ENCODE measurements around the gene TFPT.
"Not testable (repeated sequence)": the region's sequence is repeated elsewhere in the genome, so short reads cannot be mapped to it uniquely, and the experiment has no call there.

The TFPT gene

DNA sequence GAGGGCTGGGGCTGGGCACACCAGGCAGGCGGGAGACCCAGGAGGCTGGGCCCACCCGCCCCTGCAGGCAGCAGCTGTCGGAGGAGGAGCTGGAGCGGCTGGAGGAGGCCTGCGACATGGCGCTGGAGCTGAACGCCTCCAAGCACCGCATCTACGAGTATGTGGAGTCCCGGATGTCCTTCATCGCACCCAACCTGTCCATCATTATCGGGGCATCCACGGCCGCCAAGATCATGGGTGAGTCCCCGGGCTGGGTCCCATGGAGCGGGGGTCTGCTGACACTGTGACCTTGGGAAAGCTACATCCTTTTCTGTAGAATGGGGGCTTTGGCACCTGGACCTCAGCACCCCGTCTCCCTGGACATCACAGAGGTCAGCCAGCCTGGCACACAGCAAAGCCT is 8.2 kb upstream of the TFPT start:
- DNase-seq (ENCODE audit: low read depth), result no peak

DNA sequence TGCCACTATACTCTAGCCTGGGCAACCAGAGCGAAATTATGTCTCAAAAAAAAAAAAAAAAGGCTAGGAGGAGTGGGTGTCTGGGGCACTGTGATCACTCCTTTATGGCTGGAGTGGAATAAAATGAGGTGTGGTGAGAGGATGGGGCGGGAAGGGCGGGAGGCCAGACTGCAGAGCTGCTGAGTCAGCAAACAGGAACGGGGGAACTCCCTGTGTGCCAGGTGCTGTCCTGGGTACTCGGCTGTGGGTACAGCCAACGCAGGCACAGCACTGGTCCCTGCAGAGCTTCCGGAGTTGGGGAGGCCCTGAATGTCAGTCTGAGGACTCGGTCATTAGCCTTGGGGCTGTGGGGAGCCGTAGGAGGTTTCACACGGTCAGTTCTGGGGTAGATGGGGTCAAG is 5.8 kb upstream of the TFPT start:
- no peak for DNase-seq (ENCODE audit: low read depth)

GRCh38 chr19:54114340-54115108 is 933 bp downstream of the TFPT start:
- peak; percentile 15 for DNase-seq (ENCODE audit: low read depth)

GRCh38 chr19:54109651-54110050 is 5.8 kb downstream of the TFPT start:
- DNase-seq (ENCODE audit: low read depth), result no peak

DNA sequence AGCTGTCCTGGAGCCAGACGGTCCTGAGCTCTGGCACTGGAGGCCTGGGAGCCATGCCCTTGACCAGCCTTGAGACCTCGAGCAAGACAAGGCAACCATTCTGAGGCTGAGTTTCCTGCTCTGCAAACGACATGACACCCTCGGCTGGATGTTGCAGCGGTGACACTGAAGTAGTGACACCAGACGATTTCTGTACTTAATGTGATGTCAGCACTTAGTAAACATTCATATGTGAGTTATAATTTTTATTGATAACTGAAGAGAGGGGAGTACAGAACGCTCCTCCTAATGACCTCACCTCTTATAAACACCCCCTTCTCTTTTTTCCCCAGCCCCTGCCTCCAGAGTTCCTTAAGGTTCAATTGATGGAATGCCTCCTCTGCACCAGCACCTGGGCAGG is 7.0 kb downstream of the TFPT start:
- DNase-seq (ENCODE audit: low read depth), result no peak

GRCh38 chr19:54107876-54108490 is 7.5 kb downstream of the TFPT start:
- no peak for DNase-seq (ENCODE audit: low read depth)

DNA sequence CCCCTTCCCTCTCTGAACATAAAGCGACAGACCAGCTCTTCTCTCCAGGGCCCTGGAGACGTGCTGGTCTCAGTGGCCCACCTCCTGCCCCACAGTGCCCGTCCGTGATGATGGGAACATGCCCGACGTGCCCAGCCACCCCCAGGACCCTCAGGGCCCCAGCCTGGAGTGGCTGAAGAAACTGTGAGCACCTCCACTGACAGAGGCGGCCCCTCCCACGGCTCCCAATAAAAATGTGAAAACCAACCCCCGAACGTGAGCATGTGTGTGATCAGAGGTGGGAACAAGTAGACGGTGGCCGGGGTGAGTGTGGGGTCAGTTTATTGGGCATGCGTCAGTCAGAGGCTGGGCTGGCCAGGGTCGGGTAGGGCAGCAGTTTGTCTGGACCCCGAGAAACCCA is 8.7 kb downstream of the TFPT start:
- no peak for DNase-seq (ENCODE audit: low read depth)

GRCh38 chr19:54105796-54106195 is 9.7 kb downstream of the TFPT start:
- no peak for DNase-seq (ENCODE audit: low read depth)

- DNase-seq (ENCODE audit: low read depth), result no peak
Measured at GRCh38 chr19:54104998-54105715, 10.3 kb downstream of the TFPT start.

DNA sequence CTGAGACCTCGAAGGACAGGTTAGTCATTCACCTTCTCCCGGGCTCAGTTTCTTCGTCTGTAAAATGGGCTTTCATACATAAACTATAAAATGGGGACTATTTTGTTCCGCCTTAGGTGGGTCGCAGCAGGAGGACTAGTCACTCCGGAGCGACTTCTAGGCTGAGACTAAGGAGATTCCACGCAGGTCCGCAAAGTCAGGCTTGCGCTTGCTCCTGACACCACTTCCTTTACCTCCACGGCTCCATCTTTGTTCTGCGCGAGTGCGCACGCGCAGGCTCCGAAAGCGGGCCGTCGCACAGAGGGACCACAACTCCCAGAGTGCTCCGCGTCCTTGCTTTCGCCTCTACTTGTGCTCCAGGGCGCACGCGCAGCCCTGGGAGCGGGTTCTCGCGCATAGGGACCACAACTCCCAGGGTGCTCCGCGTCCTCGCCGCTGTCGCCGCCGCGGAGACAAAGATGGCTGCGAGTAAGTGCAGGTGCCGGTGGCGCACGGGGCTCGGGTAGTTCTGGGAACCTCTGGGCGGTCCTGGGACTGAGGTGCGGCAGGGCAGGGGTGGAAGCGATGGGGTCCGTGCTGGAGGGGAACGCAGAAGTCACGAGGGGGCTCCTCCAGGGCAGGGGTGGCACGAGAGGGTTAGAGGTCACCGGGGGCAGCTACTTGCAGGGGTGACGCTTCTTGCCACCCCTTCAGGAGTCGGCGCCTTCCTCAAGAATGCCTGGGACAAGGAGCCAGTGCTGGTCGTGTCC is 12.9 kb downstream of the TFPT start, which contains the start of gene NDUFA3:
NDUFA3 (plus strand) TSS at position 435 of the 749 bp plus-strand sequence; CDS start at position 459, 24 bp downstream.
- peak; percentile 98 for DNase-seq (ENCODE audit: low read depth)

GRCh38 chr19:54100561-54100960 is 14.9 kb downstream of the TFPT start, which contains the start of gene OSCAR:
Gene OSCAR (minus strand): TSS chr19:54100803. CDS start chr19:54100792, 11 bp downstream.
- no peak for DNase-seq (ENCODE audit: low read depth)

- not testable (repeated sequence) for DNase-seq (ENCODE audit: low read depth)
Measured at GRCh38 chr19:54099903-54100255, 15.6 kb downstream of the TFPT start.

DNA sequence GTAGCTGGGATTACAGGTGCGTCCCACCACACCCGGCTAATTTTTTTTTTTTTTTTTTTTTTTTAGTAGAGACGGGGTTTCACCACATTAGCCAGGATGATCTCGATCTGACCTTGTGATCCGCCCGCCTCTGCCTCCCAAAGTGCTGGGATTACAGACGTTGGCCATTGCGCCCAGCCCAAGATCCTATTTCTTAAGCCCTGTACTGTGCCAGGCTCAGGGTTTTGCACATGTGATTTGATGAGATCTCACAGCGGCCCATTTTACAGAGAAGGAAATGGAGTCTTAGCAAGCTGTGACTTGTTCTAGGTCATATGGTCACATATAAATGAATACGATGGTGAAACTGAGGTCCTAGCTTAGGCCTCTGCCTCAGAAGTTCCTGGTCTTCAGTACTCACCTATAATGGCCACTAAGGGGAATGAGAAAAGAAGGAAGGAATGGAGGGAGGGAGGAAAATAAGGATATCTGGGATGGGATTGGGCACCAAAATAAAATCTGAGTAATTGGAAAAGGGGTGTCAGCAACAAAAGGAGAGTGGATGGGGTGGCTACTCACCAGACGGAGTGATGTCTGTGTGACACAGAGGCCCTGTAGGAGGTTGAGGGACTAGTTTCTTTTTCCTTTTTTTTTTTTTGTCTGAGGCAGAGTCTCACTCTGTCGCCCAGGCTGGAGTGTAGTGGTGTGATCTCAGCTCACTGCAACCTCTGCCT is 16.1 kb downstream of the TFPT start:
- DNase-seq (ENCODE audit: low read depth), result no peak

- DNase-seq (ENCODE audit: low read depth), result peak; percentile 58
Measured at GRCh38 chr19:54096617-54097106, 18.8 kb downstream of the TFPT start.

DNA sequence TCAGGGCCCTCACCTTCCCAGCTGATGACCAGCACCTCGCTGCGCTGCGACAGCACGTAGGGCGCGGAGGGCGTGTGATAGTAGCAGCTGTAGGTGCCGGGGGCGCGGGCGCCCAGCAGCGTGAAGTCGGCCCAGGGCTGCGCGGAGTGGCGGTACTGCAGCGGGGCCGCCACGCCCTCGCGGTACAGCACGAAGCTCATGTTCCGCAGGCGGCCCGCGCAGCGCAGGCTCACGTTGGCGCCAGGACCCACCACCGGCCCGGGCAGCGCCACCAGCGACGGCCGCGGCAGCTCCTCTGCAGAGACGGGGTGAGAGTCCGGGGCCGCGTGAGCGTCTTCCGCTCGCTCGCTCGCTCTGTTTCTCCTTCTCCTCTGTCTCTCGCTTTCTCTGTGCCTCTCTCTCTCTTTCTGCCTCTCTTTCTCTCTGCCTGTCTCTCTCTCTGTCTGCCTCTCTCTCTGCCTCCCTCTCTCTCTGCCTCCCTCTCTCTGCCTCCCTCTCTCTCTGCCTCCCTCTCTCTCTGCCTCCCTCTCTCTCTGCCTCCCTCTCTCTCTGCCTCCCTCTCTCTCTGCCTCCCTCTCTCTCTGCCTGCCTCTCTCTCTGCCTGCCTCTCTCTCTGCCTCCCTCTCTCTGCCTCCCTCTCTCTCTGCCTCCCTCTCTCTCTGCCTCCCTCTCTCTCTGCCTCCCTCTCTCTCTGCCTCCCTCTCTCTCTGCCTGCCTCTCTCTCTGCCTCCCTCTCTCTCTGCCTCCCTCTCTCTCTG is 19.4 kb downstream of the TFPT start:
- peak; percentile 41 for DNase-seq (ENCODE audit: low read depth)

- DNase-seq (ENCODE audit: low read depth), result no peak
Measured at GRCh38 chr19:54095136-54095858, 20.2 kb downstream of the TFPT start.

GRCh38 chr19:54094426-54095000 is 20.9 kb downstream of the TFPT start:
- no peak for DNase-seq (ENCODE audit: low read depth)

- DNase-seq (ENCODE audit: low read depth), result no peak
Measured at GRCh38 chr19:54084410-54084809, 31.0 kb downstream of the TFPT start.

DNA sequence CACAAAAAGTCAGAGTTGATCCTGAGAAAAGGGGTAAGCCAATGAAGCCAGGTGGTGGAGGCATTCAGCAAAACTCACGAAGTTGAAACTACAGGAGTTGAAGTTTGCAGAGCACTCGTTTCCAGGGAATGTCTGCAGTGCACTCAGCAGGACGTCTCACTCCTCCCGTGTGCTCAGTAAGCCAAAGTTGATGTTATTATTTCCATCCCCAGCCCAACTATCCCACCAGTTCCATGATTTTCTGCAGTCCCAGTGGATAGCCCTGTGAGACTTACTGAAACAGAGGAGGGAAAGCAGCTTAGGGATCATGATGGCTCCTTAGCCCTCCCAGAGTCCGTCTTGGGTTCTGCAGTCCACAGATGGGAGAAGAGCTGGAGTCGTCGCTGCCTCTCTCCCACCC is 34.4 kb downstream of the TFPT start, which contains the start of gene TARM1:
TARM1 (minus strand) TSS at position 334 of the 400 bp plus-strand sequence; CDS start at position 309, 25 bp downstream.
- DNase-seq (ENCODE audit: low read depth), result no peak
